Cardiac fibroblast (primary cell): ENCODE data around the gene MARK2.

Experiments
- DNase-seq, 2 donors: peaks; one replicate each; pipeline versions ENCODE4 v3.0.0 to v3.0.0-alpha.2; 2010; ENCODE audit warnings: low read depth in 2 of 2
- H3K4me3 ChIP-seq, 2 donors: replicated peaks in 1 of 2; 1 replicate in 1 of 2; 2 replicates in 1 of 2; pipeline ENCODE4 v1.5.1; 2011; ENCODE audit warnings: low read depth in 2 of 2, low read length in 2 of 2, mild to moderate bottlenecking in 2 of 2, moderate library complexity in 1 of 2
- TF ChIP-seq, protein P1 (sequence below): IDR thresholded peaks from one replicate; pipeline ENCODE4 v1.5.1; 2011; ENCODE audit warnings: low read depth, mild to moderate bottlenecking, low read length, inconsistent platforms

MARK2 gene

DNA sequence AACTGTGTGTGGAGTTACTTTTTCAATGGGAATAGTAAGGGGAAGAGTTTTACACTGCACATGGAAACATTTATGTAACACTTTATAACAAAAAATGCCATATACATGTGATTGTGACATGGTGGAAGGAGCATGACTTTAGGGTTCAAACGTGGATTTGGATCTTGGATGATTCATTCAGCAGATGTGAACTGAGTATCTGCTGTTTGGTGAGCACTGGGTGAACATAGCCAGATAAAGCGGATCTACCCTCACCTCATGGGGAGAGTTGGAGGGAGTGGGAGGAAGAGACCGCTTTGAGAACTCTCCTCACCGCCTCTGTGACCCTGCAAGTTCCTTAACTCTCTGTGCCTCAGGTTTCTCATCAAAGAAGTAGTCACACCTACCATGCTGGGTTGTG lies 103.0 kb downstream of the MARK2 start:
- DNase-seq = no peak
- H3K4me3 ChIP-seq = no peak overlapping the region
- TF ChIP-seq, protein P1, sequence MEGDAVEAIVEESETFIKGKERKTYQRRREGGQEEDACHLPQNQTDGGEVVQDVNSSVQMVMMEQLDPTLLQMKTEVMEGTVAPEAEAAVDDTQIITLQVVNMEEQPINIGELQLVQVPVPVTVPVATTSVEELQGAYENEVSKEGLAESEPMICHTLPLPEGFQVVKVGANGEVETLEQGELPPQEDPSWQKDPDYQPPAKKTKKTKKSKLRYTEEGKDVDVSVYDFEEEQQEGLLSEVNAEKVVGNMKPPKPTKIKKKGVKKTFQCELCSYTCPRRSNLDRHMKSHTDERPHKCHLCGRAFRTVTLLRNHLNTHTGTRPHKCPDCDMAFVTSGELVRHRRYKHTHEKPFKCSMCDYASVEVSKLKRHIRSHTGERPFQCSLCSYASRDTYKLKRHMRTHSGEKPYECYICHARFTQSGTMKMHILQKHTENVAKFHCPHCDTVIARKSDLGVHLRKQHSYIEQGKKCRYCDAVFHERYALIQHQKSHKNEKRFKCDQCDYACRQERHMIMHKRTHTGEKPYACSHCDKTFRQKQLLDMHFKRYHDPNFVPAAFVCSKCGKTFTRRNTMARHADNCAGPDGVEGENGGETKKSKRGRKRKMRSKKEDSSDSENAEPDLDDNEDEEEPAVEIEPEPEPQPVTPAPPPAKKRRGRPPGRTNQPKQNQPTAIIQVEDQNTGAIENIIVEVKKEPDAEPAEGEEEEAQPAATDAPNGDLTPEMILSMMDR = no peak

DNA sequence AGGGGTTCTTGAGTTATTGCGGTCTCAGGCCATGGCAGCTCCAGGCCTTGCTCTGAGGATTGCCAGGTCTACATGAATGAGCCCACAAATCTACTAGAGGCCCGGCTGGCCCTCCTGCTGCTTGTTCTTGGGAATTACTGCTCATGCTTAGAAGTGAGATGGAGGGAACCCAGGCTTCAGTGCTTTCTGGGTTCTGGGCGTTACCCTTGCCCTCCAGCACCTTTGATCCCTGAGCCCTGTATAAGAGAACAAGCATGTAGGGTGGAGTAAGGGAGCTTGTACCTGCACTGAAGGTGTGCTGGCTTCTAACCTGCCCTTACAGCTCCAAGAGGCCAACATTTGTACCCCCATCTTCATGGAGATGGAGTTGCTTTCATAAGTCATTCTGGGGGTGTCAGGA lies 103.9 kb downstream of the MARK2 start:
- no peak overlapping the region for H3K4me3 ChIP-seq
- no peak for DNase-seq
- TF ChIP-seq, protein P1 = no peak

DNA sequence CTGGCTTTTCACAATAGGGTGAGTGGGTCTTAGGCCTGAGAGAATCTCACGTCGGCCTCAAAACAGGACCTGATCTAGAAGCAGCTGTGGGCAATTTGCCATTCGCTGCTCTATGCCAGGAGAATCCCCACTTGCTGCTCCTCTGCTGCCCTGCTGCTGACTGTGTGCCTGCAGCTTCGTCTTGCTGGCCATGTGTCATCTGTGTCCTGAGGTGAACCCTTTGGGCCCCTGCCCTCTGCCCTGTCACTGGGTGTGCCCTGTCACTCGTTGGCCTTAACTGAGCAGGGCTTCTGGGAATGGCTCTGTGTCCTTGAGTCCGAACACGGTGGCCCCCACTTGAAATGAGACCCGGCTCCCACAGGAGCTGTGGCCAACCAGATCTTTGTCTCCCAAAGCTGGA lies 106.1 kb downstream of the MARK2 start:
- H3K4me3 ChIP-seq = no peak overlapping the region
- TF ChIP-seq, protein P1 = no peak
- DNase-seq = peak in 1 of 2 donors; percentile 17

DNA sequence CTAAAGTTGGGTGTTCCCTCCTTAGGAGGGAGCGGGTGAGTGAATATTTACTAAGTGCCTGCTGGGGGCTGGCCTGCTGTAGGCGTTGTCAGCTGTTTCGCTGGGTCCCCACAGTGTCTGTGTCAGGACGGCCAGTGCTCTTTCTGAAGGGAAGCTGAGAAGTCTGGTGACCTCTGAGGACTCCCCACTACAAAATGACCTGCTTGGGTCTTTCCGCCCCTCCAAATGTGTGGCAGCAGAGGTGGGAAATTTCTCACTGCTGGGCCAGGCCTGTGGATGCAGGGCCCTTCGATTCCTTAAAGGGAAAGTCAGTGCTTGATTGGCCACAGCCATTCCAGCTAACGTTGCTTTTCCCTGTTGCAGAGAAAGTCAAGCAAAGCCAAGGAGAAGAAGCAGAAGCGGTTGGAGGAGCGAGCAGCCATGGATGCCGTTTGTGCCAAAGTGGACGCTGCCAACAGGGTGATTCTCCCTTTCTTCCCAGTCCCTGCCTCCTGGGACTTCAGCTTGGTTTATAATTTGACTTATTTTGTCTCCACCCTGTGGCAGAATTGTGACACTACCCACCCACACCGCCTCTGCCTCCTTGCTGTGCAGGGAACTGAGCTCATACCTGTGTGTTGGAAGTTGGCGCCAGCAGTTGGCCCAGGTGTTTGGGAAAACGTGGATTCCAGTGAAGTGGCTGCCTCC lies 106.7 kb downstream of the MARK2 start:
- no peak overlapping the region for H3K4me3 ChIP-seq
- DNase-seq = peak; percentile 84 to 85
- TF ChIP-seq, protein P1 = peak; percentile 72

DNA sequence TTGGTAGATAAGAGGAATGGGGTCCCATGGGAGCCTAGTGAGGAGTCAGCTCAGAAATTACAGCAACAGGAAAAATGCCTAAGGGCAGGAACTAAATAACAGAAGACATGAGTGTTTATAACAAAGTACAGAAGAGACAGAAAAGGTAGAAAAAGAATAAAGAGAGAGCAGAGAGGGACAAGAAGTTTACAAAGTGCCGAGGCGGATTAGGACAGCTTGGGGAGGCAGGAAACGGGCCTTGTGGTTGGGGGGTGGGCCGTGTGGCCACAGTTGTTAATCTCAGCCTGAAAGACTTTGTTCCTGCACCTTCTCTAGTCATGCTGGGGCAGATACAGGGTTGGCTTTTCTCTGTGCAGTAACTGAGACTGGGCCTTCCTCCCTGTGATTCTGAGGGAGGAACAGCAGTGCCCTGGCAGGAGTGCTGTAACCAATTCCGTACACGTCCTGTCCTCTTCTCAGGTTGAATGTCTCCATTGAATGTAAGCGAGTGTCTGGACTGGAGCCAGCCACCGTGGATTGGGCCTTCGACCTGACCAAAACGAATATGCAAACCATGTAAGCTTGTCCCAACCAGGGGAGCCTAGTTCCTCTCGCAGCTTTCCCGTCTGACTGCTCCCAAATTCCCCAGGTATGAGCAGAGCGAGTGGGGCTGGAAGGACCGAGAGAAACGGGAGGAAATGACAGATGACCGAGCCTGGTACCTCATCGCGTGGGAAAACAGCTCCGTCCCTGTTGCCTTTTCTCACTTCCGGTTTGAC lies 113.0 kb downstream of the MARK2 start:
- no peak overlapping the region for H3K4me3 ChIP-seq
- TF ChIP-seq, protein P1 = no peak
- peak in 1 of 2 donors; percentile 49 for DNase-seq

DNA sequence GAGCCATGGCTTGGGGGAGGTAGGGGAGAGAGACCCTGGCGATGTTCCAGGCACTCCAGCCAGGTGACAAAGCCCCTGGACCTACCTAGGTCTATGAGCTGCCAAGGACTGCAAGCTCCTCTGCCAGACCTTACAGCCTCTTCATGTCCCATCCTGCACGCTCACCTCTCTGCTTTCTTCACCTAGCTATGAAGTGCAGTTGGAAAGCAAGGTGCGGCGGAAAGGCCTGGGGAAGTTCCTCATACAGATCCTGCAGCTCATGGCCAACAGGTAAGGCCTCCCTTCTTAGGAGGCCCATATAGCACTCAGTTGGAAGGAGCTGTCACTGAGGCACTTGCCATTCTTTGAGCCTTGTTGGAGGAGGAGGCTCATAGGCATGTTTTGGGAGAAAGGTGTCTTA lies 113.7 kb downstream of the MARK2 start:
- TF ChIP-seq, protein P1 = no peak
- DNase-seq = no peak
- no peak overlapping the region for H3K4me3 ChIP-seq
